LNCAP (cell line): ENCODE data around the gene CERS3.

ENCODE experiments used
- CTCF ChIP-seq: fragments of 450-650 bp; IDR thresholded peaks from 2 replicates; pipeline ENCODE4 v1.5.1; 2017; ENCODE audit warnings: mild to moderate bottlenecking

Gene CERS3

DNA sequence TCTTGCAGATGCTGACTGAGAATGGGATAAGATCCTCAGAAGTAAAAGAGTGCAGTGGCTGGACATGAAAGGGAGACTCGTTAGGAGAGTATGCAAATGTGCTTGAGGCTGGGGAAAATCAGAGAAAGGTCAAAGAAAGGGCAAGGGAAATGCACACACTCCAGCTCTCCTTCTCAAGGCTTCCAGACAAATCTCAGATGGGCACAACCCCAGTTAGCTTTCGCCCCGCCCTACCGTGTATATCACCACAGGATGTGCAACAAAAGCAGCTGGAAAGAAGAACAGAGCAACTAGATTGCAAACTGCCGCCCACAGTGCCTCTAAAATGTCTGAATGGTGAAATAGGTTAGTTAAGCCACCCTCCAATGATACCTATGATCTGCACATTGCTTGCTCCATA lies 63.9 kb downstream of the CERS3 start:
- TF ChIP-seq CTCF = no peak

DNA sequence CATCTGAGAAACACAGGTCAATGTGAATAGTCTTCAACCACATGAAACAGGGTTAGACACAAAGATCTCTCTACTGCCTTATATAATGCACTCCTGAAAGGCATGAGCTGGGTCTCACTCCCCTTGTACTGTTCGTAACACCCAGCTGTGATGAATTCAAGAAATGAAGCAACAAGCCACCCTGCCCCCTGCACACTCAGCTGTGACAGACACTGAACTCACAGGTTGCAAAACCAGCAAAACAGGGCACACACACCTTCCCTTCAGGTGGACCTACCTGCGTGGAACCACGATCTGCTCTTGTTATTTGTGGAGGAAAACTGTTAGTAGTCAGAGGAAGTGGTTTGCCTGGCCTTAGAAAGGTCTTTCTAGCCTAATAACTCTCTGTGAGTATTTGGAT lies 64.5 kb downstream of the CERS3 start:
- TF ChIP-seq CTCF = no peak

DNA sequence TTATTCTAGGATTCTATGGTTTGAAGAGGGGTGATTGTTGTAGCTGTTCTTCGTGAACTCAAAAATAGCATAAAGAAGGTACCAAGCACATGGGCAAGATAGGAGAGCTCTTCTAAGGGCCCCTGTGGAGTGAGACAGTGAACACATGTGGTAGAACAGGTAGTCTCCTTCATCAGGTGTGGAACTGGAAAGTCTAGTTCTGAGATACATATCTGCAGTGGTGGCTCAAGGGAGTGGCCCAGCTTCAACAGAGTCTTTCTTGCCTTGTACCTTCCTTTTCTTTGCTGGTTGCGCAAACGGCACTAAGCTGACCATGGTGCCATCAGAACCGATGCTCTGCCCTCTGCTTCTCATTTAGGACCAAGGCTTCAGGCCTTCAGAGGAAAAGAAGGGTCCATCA lies 65.2 kb downstream of the CERS3 start:
- no peak for TF ChIP-seq CTCF

DNA sequence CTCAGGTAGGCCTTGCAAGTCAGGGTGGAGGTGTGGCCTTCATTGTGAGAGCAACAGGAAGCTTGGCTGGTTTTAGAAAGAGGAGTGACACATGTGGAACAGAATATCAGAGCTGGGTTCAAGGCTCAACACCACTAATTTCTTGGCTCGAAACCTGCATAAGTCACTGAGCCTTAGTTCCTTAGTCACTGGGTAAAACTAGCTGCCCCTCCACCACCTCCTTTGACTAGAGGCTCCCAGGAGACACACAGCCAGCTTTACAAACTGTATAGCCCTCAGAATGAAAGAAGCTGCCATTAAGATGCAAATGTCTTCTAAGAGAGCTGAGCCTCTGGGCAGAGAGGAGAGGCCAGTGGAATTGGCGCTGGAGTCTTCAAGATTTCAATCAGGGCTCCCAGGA lies 67.7 kb downstream of the CERS3 start:
- no peak for TF ChIP-seq CTCF

GRCh38 chr15:100457201-100457600 lies 71.5 kb downstream of the CERS3 start:
- no peak for TF ChIP-seq CTCF

- TF ChIP-seq CTCF = no peak
Observed at GRCh38 chr15:100454148-100454547, 74.6 kb downstream of the CERS3 start.

- no peak for TF ChIP-seq CTCF
Observed at GRCh38 chr15:100448481-100448880, 80.3 kb downstream of the CERS3 start.

GRCh38 chr15:100439514-100439913 lies 89.2 kb downstream of the CERS3 start:
- no peak for TF ChIP-seq CTCF
